GM18498 (cell line): ENCODE measurements around the gene ARID1A.

Experiments
- ATAC-seq: cut with Tn5 transposase; IDR thresholded peaks from one replicate; pipeline ENCODE4 v1.9.1; 2021; ENCODE audit warnings: mild to moderate bottlenecking, moderate library complexity; ENCODE audit not compliant: unreplicated experiment

ARID1A gene

DNA sequence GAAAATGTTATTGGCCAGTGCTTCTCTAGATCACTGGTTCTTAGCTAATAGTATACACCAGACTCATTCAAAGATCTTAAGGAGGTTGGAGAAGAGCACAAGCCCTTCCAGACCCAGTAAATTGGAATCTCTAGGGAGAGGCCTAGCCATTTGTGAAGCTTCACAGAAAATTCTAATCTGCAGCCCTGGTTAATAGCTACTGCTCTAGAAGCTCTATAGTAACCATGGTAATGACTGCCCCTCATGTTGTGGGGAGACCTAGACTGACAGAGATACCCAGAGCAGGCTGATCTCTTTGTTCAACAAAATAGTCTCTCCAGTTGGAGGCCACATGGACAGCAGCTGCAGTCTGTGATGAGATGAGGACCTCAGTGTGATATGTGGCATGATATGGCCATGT is 31.7 kb downstream of the ARID1A start:
- no peak for ATAC-seq

DNA sequence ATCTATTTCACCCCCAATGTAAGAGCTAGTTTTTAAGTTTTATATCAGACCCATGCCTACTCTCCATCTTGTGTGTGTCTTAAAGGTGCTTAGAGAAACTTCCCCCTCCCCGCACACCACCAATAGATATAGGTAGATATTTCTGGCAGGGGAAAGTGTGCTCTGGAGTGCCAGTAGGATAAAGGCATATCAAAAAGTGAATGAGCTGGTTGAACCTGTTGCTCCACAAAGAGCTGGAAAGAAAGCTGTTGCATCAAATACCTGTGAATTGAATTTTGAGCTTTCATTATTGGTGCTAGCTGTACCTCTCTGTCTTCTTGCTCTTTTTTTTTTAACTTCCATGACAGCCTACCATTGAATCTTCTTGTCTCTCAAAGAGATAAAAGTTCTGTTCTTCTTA is 32.8 kb downstream of the ARID1A start:
- no peak for ATAC-seq

DNA sequence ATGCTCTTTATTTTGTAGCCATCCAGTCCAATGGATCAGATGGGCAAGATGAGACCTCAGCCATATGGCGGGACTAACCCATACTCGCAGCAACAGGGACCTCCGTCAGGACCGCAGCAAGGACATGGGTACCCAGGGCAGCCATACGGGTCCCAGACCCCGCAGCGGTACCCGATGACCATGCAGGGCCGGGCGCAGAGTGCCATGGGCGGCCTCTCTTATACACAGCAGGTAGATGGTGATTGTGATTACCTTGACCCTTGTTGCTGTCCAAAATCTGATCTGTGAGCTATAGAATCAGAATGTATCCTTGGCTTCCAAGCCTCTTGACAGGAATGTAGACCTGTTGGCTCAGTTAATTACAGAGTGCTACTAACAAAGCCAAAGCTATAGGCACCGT is 33.8 kb downstream of the ARID1A start:
- ATAC-seq: no peak

DNA sequence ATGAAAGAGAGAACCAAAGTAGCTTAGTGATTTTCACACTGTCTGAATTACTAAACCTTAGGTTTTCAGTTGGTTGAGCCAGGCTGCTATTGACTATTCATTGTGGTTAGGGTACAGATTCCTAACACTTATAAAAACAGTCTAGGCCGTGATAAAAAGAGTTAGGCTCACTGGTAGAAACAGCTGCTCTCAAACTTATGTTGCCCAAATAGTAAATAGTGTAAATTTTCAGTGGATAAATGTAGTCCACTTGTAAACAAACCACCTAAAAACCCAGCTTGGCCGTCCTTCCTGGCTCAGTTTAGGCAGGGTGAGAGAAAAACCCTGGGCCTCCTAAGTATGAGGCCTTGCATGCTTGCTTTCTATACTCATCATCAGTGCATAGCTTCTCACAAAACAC is 34.9 kb downstream of the ARID1A start:
- no peak for ATAC-seq

DNA sequence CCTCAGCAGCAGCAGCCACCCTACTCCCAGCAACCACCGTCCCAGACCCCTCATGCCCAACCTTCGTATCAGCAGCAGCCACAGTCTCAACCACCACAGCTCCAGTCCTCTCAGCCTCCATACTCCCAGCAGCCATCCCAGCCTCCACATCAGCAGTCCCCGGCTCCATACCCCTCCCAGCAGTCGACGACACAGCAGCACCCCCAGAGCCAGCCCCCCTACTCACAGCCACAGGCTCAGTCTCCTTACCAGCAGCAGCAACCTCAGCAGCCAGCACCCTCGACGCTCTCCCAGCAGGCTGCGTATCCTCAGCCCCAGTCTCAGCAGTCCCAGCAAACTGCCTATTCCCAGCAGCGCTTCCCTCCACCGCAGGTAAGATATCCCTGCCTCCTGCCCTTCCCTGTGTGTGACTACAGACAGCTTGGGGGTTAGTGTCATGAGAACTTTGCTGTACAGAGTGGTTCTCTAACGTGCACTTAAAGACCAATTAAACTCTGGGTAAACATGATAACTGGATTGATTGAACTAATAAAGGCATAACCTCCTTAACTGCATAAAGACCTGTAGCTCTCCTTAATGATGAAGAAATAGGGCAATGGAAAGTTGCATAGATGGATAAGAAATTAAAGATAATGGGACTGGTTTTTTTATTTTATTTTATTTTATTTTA is 35.6 kb downstream of the ARID1A start:
- ATAC-seq: no peak

DNA sequence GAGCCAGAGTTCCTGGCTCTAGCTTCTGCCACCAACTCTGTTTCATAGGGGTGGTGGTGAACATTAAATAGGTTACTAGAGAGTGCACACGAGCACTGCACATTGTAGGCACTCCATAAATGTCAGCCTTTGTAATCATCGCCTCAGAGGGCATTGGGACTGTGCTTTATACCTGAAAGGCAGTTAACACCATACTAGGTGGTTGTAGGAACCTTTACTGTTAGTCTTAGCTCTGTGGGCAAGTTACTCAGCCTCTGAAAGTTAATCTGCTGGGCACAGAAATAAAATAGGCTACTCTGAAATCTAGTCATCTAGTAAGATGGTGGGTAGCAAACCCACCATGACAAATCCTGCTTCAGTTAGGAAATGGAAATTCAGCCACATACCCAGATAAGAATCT is 37.6 kb downstream of the ARID1A start:
- no peak for ATAC-seq

DNA sequence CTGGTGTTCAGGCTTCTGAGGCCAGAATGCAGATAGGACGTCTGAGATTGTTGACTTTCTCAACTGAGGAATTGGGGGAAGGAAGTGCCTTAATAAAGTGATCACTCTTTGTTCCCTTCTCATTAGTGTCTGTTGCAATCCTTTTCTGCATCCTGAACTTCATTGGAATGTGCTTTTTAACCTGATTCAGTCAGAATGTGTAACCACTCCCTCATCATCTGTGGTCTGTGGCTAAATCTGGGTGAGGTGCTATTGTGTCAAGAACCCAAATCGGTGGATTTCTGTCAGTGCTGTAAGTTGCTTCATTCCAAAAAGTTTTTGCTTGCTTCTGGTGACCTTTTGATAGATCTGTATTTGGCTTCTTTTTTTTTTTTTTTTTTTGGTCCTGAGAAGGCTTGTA is 38.2 kb downstream of the ARID1A start:
- ATAC-seq: no peak

DNA sequence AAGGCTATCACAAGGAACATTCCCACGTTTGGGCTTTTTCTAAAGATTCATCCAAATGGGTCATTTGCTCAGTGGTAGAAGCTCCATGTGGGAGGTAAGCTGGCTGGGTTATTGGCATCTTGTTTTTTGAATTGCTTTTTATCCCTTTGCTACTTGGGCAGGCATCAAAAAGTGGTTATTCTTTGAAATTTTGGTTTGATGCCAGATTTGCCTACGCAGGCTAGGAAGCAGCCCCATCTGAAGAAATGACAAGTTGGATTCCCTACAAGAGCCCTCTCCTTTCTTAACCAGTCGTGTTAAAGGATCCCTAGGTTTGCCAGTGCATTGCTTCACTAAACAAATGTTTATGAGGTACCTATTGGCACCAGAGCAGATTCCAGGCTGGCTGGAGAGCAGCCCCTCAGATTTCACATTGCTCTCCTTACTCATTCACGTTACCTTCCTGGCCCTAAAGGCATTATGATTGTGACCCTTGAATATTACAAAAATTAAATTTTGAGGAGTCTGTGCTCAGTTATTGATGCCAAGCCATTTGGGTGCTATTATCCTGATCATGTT is 38.8 kb downstream of the ARID1A start:
- no peak for ATAC-seq

DNA sequence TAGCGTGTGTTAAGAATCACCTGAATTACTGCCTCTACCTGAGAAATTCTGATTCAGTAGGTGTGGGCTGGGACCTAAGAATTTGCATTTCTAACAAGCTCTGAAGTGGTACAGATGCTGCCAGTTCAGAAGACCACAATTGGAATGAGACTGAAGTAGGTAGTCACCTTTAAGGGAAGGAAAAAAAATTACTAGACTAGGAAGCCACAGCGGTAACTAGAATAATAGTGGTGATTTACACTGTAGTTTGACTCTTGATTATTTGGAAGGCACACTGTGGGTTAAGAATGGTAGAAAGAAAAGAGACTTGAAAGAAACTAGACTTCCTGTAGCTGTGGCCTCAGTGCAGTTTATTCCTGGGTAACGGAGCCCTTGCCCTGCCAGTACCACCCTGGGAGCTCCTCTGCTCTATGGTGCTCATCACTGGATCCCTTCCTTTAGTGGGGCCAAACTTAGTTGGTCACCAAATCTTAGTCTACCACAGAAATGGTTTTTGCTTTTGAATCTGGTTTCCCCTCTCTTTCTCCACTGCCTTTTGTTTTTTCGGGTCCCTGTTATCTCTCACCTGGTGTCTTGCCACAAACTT is 43.6 kb downstream of the ARID1A start:
- no peak for ATAC-seq

DNA sequence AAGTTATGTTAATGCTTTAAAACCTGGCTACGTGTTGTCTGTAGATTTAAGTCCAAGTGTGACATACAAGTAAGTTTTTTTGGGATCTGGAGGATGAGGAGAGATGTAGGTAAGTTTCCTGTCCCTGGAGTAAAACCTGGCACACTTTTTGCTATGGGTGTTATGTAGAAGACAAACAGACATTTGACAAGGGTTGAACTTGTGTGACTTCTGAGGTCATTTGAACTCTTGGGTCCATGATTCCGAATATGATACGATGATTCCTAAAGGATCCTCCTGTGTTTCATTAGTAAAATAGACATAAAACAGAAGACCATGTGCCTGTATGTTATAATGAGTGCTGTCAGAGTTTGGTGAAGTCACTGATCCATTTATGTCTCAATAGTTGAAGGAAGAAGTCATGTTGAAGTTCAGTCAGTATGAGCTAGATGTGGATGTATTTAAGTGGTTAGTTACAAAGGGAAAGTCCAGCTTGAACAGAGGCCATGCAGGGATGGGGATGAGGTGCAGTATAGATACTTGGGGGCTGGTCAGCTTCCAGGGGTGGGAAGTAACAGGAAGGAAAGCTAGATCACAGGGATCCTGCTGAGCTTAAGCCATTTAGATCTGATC is 44.3 kb downstream of the ARID1A start:
- no peak for ATAC-seq

DNA sequence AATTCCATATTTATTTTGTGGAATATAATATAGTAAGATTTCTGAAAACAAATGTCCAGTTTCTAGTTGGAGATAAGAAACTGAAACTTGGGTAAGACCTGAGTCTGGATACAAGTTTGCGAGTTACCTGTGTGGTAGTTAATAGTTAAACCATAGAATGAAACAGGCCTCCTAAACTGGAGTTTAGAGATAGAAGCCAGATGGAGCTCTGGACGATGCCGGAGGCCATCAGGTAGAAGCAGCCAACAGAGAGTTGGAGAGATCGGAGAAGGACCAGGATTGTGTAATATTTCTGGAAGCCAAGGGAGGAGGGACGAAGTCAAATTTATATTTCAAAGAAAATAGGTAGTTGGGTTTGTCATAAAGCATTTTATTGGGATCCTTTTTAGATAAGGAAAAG is 45.1 kb downstream of the ARID1A start:
- ATAC-seq: no peak

DNA sequence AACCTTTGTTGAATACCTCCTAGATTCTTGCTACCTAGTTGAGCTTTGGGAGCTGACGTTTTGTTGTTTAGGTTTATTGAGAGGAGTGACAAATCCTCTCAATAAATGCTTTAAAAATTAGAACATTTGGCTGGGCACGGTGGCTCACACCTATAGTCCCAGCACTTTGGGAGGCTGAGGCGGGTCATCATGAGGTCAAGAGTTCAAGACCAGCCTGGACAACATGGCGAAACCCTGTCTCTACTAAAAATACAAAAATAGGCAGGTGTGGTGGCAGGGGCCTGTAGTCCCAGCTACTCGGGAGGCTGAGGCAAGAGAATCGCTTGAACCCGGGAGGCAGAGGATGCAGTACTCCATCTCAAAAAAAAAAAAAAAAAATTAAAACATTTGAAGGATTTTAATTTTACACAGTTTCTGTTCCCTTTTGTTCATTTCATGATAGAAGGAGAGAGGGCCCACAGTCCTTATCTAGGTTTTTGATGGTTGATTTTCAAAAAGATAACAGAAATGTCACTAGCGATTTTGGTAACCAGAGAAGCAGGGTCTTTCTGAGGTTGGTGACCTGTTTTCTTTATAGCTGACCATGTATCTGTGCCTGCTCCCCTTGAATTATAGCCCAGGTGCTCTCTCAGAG is 47.7 kb downstream of the ARID1A start:
- no peak for ATAC-seq

DNA sequence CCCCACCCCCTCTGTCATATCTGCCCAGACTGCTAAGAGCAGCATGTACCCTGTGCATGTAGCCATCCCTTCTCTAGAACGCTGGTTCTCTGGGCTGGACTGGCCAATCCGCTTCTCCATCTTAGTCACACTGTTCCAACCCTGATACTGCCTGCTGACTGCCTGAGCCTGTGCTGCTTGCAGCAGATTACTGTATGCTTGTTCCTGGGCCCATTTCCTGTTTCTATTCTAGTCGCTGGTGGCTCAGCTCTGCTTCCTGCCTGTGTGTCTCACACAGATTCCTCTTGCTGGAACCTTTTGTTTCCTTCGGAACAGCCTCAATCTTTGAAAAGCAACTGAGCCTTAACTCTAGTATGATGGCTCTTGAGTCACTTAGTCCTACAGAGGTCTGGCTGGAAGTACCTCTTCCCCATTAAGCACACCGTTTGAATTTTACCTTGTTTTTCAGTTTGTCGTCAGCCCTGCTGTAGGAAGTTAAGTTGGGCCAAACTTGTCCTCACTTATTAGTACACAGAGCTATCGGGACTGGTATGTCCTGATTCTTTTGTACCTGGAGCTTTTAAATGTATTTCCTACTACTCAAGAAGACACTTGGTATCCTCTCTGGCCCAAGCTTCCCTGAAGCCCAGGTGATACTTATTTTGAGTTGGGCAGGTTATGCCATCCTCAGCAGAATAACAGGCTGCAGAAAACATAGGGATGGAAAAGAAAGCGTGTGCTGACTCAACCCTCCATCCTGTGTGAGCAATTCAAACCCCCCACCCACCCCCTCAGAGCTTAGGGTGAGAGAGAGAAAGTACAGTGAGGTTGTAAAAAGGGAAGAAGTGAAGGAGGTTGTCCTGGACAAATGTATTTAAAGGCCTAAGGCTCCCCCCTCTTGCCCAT is 48.5 kb downstream of the ARID1A start:
- ATAC-seq: peak; percentile 96

DNA sequence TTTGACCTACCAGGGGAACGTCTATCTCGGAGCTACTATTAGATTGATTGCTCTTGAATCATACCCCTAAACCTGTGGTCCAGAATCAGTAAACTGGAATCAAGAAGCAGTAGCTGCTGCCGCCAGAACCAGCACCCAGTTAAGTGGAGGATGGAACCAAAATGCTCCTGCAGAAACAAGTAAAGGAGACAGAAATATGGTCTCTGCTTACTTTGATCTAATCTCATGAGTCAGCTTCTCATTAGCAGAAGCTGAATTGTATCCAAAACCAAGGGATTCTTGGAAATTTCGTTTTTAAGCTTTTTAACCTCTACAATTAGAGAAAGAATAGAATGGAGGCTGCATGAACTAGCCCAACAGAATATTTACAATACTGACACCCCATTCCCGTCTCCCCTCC is 49.4 kb downstream of the ARID1A start:
- no peak for ATAC-seq

DNA sequence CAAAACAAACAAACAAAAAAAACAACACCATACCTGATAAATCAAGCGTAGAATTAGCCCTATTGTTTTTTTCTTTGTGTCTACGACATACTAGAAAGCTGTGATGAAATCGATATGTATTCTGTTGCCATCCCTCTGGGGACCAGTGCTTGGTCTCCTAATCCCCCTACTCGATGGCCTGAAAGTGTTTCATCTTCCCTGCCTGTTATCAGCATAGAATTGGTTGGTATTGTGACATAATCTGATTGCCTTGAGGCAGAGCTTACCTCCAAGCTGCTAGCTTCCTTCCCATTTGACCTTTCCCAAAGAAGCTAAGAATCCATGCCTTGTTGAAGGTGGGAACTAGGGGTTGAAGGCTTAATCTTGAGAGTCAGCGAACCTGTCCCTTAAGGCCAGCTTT is 51.2 kb downstream of the ARID1A start:
- no peak for ATAC-seq

DNA sequence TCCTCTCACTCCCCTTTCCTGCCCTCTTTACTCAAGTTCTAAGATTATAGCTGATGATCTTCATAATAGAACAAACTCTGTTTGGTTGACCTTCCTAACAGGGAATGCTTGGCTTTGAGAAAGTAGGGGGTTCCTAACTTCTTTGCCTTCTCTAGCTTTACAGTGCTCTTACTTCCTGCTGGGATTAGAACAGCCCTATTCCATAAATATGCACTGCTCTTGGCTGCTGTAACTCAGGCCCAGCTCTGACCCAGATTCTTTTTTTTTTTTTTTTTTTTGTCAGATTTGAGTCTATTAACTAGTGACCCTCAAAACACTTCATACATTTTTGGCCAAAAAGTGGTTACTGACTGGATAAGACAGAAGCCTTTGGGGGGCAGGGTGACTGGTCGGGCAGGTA is 52.5 kb downstream of the ARID1A start:
- ATAC-seq: no peak

DNA sequence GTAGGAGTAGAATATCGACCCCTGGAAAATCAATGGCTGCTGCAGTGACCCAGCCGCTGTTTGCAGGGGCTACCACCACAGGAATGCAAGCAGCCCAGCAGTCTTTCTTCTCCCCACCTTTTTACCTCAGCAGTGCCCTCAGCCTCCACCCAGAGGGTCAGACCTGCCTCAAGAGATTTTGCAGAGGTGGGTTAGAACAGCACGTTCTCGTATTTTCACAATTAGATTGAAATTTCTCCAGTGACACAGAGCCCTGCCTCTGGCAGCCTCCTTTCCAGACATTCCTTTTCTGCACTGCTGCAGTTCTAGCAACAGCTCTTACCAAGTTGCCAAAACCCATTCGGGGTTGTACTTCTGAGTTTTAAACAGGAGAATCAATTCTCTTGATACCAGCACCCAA is 53.6 kb downstream of the ARID1A start:
- no peak for ATAC-seq

DNA sequence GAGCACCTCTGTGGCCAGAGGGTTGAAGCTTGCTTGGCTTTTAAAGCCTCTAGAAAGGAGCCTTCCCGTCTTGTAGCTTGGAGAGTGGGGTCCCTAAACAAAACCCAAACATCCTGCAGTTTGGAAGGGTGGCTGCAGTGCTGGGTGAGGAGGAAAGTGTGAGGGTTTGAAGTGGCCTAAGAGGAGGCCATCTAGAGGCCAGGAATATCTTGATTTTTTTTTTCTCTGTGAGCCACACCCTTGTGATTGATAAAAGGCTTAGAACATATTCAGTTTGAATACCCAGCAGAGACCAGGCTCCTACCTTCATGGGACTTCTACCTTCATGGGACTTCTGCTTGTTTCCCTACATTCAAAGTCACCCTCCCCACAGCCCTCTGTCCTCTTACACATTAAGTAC is 54.6 kb downstream of the ARID1A start:
- no peak for ATAC-seq

DNA sequence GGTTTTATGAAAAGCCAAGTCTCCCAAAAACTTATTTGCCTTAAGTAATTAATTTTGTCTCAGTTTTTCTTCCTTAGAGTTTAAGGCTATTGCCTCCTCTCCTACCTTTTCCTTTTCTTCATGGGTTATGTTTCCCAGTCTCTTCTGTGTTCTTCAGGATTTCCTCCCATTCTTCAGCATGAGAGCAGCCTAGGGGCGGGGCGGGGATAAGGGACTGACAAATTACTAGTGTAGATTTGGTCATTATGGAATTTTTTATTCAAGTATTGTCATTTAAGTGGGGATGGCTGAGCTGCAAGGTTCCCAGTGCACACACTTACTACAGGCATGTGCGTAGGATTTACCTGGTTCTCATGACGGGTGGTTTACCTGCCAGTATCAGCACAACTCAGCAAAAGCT is 56.7 kb downstream of the ARID1A start:
- no peak for ATAC-seq

DNA sequence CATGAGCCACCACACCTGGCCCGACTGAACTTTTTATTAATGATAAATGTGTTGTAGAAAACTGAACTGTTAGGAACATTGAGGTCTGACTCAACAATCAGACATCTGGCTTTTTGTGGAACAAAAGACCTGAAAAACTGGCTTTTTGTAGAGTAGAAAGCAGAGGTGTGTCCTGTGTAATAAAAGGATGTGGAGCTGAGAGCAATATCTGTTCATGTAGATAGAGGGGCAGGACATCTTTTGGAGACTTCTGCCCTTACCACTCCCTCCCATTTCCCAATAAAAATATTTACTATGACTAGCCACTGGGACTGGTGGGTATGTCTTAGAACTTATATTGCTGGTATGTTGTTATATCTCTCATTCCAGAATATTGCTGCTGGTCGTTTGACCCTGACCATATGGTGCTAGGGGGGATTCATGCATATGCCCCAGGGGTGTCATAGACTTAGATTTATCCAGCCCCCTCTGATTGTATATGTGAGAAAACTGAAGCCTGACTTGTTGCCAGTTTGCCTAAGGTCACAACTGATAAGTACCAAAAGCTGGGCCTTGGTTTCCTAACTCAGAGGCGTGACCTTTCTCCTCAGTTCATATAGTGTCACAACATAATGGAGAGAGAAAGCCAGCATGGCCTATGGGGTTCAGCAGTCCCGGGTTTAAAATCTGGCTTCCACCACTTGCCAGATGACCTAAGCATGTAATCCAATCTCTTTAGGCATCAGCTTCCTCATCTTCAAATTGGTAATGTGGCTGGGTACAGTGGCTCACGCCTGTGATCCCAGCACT is 58.5 kb downstream of the ARID1A start:
- ATAC-seq: no peak
